DND-41 (cell line): ENCODE measurements around the gene LUZP4.

ENCODE experiments used
- ATAC-seq: fragments of 200-7000 bp; cut with Tn5 transposase; 3 replicates; pipeline ENCODE4 v1.9.1; 2021; ENCODE audit warnings: low read depth; ENCODE audit not compliant: insufficient read depth
- DNase-seq: peaks from one replicate; pipeline ENCODE4 v3.0.0-alpha.2; 2020
- H2AFZ ChIP-seq: 2 replicates; pipeline ENCODE4 v1.6.0; 2012; ENCODE audit warnings: low read depth, low read length
- H3K27ac ChIP-seq: 2 replicates; pipeline ENCODE4 v1.5.1; 2012; ENCODE audit warnings: low read length, inconsistent platforms
- H3K27me3 ChIP-seq: fragments of 200-600 bp; sonication (generic); 2 replicates; pipeline ENCODE4 v1.6.0; 2012; ENCODE audit warnings: low read length, mild to moderate bottlenecking, inconsistent platforms; ENCODE audit not compliant: insufficient read depth, poor library complexity
- H3K36me3 ChIP-seq: 2 replicates; pipeline ENCODE4 v1.5.1; 2012; ENCODE audit warnings: low read length, inconsistent platforms; ENCODE audit not compliant: insufficient read depth
- H3K4me1 ChIP-seq: 2 replicates; pipeline ENCODE4 v1.5.1; 2012; ENCODE audit warnings: mild to moderate bottlenecking, low read length; ENCODE audit not compliant: insufficient read depth
- H3K4me2 ChIP-seq: 2 replicates; pipeline ENCODE4 v1.6.0; 2012; ENCODE audit warnings: mild to moderate bottlenecking, moderate library complexity, low read length, inconsistent platforms; ENCODE audit not compliant: insufficient read depth
- H3K4me3 ChIP-seq, 2 experiments: fragments of 200-600 bp in 1 of 2; shearing (Covaris generic) in 1 of 2; 2 replicates each; pipeline ENCODE4 v1.5.1; 2012 to 2016; ENCODE audit warnings: inconsistent platforms in 2 of 2, low read length in 2 of 2, mild to moderate bottlenecking in 2 of 2, low read depth in 1 of 2, moderate library complexity in 1 of 2
- H3K79me2 ChIP-seq: 2 replicates; pipeline ENCODE4 v1.6.0; 2012; ENCODE audit warnings: low read length, inconsistent platforms; ENCODE audit not compliant: insufficient read depth
- H3K9ac ChIP-seq: 2 replicates; pipeline ENCODE4 v1.6.0; 2012; ENCODE audit warnings: low read depth, mild to moderate bottlenecking, inconsistent platforms, low read length, moderate library complexity
- H3K9me3 ChIP-seq: 2 replicates; pipeline ENCODE4 v1.5.1; 2012; ENCODE audit warnings: low read length, moderate library complexity, mild to moderate bottlenecking, inconsistent platforms; ENCODE audit not compliant: insufficient read depth, severe bottlenecking
- H4K20me1 ChIP-seq: 2 replicates; pipeline ENCODE4 v1.6.0; 2012; ENCODE audit warnings: low read length; ENCODE audit not compliant: insufficient read depth
- CTCF ChIP-seq: IDR thresholded peaks from 2 replicates; pipeline ENCODE4 v1.5.1; 2012; ENCODE audit warnings: borderline replicate concordance, low read length, moderate library complexity, mild to moderate bottlenecking; ENCODE audit not compliant: poor library complexity, severe bottlenecking; ENCODE audit errors: extremely low read depth
- EZH2 ChIP-seq: IDR thresholded peaks from 3 replicates; pipeline ENCODE4 v1.6.1; 2012; ENCODE audit warnings: borderline replicate concordance, low read depth, mild to moderate bottlenecking, moderate library complexity, low read length, inconsistent platforms; ENCODE audit not compliant: severe bottlenecking

The LUZP4 gene

GRCh38 chrX:115284877-115285276, 4.6 kb upstream of the LUZP4 start:
- Histone ChIP-seq H3K9ac (no peak overlapping the region), H3K4me1 (no peaks in the 10 kb centered on the region), H3K27ac (no peak overlapping the region), H3K4me3 (no peak overlapping the region), H2AFZ (no peak overlapping the region), H3K79me2 (no peaks in the 10 kb centered on the region), H3K27me3 (no peaks in the 10 kb centered on the region), H3K9me3 (no peaks in the 10 kb centered on the region), H3K4me2 (no peak overlapping the region), H3K36me3 (no peaks in the 10 kb centered on the region), H4K20me1 (no peaks in the 10 kb centered on the region)
- DNase-seq: no peak
- TF ChIP-seq CTCF (no peak), EZH2 (no peak)
- ATAC-seq: no peak

GRCh38 chrX:115297189-115297588, 7.7 kb downstream of the LUZP4 start:
- H3K27ac ChIP-seq: no peak overlapping the region
- no peak overlapping the region for H3K9ac ChIP-seq
- H2AFZ ChIP-seq: no peak overlapping the region
- no peak for DNase-seq
- TF ChIP-seq EZH2 (no peak), CTCF (no peak)
- no peaks in the 10 kb centered on the region for H3K27me3 ChIP-seq
- no peaks in the 10 kb centered on the region for H3K79me2 ChIP-seq
- no peak for ATAC-seq
- no peak overlapping the region for H3K4me2 ChIP-seq
- no peak overlapping the region for H3K4me3 ChIP-seq
- no peaks in the 10 kb centered on the region for H3K9me3 ChIP-seq
- no peaks in the 10 kb centered on the region for H4K20me1 ChIP-seq
- H3K4me1 ChIP-seq: no peaks in the 10 kb centered on the region
- H3K36me3 ChIP-seq: no peaks in the 10 kb centered on the region

- no peaks in the 10 kb centered on the region for H3K9me3 ChIP-seq
- H2AFZ ChIP-seq: no peak overlapping the region
- no peak for DNase-seq
- no peak for ATAC-seq
- H3K4me2 ChIP-seq: no peak overlapping the region
- TF ChIP-seq CTCF (no peak), EZH2 (no peak)
- no peaks in the 10 kb centered on the region for H3K79me2 ChIP-seq
- no peaks in the 10 kb centered on the region for H3K4me1 ChIP-seq
- H3K9ac ChIP-seq: no peak overlapping the region
- H3K36me3 ChIP-seq: no peaks in the 10 kb centered on the region
- no peak overlapping the region for H3K4me3 ChIP-seq
- H4K20me1 ChIP-seq: no peaks in the 10 kb centered on the region
- no peaks in the 10 kb centered on the region for H3K27me3 ChIP-seq
- no peak overlapping the region for H3K27ac ChIP-seq
These were observed 21.6 kb downstream of the LUZP4 start for GRCh38 chrX:115311139-115311538.

GRCh38 chrX:115311601-115312001, 22.1 kb downstream of the LUZP4 start:
- H3K4me1 ChIP-seq: no peaks in the 10 kb centered on the region
- H4K20me1 ChIP-seq: no peaks in the 10 kb centered on the region
- H3K27me3 ChIP-seq: no peaks in the 10 kb centered on the region
- no peaks in the 10 kb centered on the region for H3K36me3 ChIP-seq
- H3K27ac ChIP-seq: no peak overlapping the region
- H3K4me2 ChIP-seq: no peak overlapping the region
- H3K9me3 ChIP-seq: no peaks in the 10 kb centered on the region
- H3K4me3 ChIP-seq: no peak overlapping the region
- H3K79me2 ChIP-seq: no peaks in the 10 kb centered on the region
- ATAC-seq (no peak), DNase-seq (no peak)
- H3K9ac ChIP-seq: no peak overlapping the region
- no peak for TF ChIP-seq EZH2
- TF ChIP-seq CTCF: no peak
- no peak overlapping the region for H2AFZ ChIP-seq
